IPS-15b (cell line): ENCODE measurements around the gene CXCL3.

Source experiments
- H3K27me3 ChIP-seq: one replicate; pipeline ENCODE4 v1.6.1; 2013; ENCODE audit warnings: low read length; ENCODE audit not compliant: control insufficient read depth, insufficient read depth
- H3K36me3 ChIP-seq: one replicate; pipeline ENCODE4 v1.6.1; 2013; ENCODE audit warnings: low read length; ENCODE audit not compliant: control insufficient read depth, insufficient read depth
- H3K4me1 ChIP-seq: one replicate; pipeline ENCODE4 v1.6.1; 2013; ENCODE audit warnings: mild to moderate bottlenecking, low read length; ENCODE audit not compliant: control insufficient read depth, insufficient read depth
- H3K4me3 ChIP-seq: one replicate; pipeline ENCODE4 v1.5.1; 2013; ENCODE audit warnings: low read depth, low read length
- H3K9ac ChIP-seq: one replicate; pipeline ENCODE4 v1.6.1; 2013; ENCODE audit warnings: low read depth, mild to moderate bottlenecking, low read length
- H3K9me3 ChIP-seq: one replicate; pipeline ENCODE4 v1.6.1; 2013; ENCODE audit warnings: mild to moderate bottlenecking, low read length; ENCODE audit not compliant: control insufficient read depth, insufficient read depth

The CXCL3 gene

DNA sequence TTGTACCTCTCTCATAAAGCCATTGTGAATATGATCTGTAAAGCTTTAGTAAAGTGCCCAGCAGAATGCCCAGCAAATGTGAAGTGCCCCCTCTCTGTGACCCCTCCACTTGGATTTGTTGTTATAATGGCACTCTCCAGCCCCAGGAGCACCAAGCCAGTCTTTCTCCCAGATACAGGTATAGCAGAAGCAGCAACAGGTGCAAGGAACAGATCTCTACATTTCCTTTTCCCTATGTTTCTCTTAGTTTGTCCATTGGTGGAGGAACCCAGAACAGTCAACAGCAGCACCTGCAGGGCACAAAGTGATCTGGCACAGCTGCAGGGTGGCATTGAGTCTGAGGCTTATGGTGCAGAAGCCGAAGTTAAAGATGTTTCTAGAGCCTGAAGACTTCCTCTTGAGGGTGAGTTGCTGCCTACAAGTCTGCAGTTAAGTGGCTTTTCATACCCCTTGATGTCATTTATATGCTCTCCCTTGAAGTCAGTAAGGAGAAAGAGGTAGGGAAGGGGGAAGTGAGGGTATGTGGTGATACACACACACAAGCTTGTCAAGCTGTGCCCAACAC lies 16.1 kb upstream of the CXCL3 start:
- Histone ChIP-seq H3K4me3 (no peak overlapping the region), H3K9me3 (no peaks in the 10 kb centered on the region), H3K27me3 (no peaks in the 10 kb centered on the region), H3K4me1 (no peaks in the 10 kb centered on the region), H3K9ac (no peak overlapping the region), H3K36me3 (no peaks in the 10 kb centered on the region)

DNA sequence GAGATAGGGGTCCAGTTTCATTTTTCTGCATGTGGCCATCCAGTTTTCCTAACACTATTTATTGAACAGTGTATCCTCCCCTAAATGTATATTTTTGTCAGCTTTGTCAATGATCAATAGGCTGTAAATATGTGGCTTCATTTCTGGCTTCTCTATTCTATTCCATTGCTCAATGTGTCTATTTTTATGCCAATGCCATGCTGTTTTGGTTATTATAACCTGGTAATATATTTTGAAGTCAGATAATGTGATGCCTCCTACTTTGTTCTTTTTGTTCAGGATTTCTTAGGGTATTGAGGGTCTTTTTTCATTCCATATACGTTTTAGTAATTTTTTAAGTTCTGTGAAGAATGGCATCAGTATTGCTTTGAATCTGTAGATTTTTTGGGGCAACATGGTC lies 8.7 kb upstream of the CXCL3 start:
- no peaks in the 10 kb centered on the region for H3K27me3 ChIP-seq
- H3K9ac ChIP-seq = no peak overlapping the region
- H3K36me3 ChIP-seq = no peaks in the 10 kb centered on the region
- no peaks in the 10 kb centered on the region for H3K9me3 ChIP-seq
- H3K4me3 ChIP-seq = no peak overlapping the region
- H3K4me1 ChIP-seq = no peaks in the 10 kb centered on the region

DNA sequence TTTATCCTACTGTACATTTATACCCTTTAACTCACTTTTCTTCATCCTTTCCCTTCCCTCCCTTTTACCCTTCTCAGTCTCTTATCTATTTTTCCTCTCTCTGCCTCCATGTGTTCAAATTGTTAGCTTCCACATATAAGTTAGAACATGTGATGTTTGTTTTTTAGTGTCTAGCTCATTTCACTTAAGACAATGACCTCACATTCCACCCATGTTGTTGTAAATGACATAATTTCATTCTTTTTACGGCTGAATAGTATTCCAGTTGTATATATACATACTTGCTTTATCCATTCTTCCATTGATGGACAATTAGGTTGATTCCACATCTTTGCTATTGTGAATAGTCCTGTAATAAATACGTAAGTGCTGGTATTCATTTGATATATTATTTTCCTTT lies 7.3 kb upstream of the CXCL3 start:
- H3K4me3 ChIP-seq = no peak overlapping the region
- no peak overlapping the region for H3K9ac ChIP-seq
- H3K9me3 ChIP-seq = no peaks in the 10 kb centered on the region
- H3K36me3 ChIP-seq = no peaks in the 10 kb centered on the region
- no peaks in the 10 kb centered on the region for H3K27me3 ChIP-seq
- no peaks in the 10 kb centered on the region for H3K4me1 ChIP-seq

DNA sequence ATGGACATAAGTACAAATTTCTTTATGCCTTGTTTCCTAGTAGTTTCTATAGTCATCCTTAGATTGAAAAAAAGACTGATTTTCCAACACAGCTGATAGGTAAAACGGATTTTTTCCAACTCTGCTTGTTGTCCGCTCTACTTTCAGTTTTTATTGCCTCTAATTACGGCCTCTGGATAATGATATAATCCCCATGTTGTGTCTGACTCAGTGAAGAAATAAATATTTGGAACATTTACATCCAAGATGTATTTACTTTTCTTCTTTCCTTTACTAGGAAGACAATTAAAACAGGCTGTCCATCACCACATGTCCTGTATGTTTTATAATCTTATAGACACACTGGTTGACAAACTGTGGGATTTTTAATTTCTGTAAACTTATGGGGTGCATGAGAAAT lies 6.8 kb upstream of the CXCL3 start:
- H3K9ac ChIP-seq = no peak overlapping the region
- no peak overlapping the region for H3K4me3 ChIP-seq
- H3K9me3 ChIP-seq = no peaks in the 10 kb centered on the region
- H3K36me3 ChIP-seq = no peaks in the 10 kb centered on the region
- no peaks in the 10 kb centered on the region for H3K27me3 ChIP-seq
- H3K4me1 ChIP-seq = no peaks in the 10 kb centered on the region

DNA sequence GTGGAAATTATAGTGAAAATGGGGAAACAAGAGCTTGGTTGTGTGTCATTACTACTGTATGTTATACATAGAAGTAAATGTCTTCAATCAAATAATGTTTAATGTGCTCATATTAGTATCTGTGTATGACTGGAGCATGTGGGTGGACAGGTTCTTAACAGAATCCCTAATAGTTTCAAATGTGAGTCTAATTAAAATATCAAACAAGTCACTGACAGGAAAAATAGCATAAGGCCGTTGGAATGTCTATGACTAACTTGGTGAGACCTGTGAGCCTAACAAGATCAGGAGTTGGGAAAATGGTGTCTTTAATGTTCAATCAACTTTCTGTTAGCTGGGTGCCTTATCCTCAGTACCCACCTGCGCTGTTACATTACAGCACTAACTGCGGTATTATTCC lies 6.2 kb upstream of the CXCL3 start:
- Histone ChIP-seq H3K27me3 (peaks cover 4% of the 10 kb centered on the region), H3K36me3 (no peaks in the 10 kb centered on the region), H3K9ac (no peak overlapping the region), H3K9me3 (no peaks in the 10 kb centered on the region), H3K4me1 (no peaks in the 10 kb centered on the region), H3K4me3 (no peak overlapping the region)

DNA sequence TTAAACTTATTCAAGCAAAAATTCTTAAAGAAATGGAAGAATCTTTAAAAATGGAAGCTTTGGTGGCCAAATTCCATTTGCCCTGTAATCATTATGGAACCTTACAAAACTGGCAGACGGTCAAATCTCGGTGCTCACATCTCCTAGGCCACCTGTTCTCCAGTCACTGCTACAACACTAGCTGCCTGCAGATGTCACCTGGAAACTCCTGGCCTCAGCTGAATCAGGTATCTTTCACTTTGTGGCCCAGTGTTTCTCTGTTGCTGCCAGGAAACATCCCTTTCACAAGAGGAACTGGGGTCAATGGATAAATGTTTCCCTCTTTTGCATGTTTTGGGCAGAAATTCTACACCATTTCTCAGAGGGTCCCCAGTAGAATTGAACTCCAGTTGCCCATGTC lies 4.2 kb upstream of the CXCL3 start:
- H3K9me3 ChIP-seq = no peaks in the 10 kb centered on the region
- no peak overlapping the region for H3K9ac ChIP-seq
- no peaks in the 10 kb centered on the region for H3K36me3 ChIP-seq
- no peak overlapping the region for H3K4me3 ChIP-seq
- peaks cover 10% of the 10 kb centered on the region for H3K27me3 ChIP-seq
- H3K4me1 ChIP-seq = no peaks in the 10 kb centered on the region

DNA sequence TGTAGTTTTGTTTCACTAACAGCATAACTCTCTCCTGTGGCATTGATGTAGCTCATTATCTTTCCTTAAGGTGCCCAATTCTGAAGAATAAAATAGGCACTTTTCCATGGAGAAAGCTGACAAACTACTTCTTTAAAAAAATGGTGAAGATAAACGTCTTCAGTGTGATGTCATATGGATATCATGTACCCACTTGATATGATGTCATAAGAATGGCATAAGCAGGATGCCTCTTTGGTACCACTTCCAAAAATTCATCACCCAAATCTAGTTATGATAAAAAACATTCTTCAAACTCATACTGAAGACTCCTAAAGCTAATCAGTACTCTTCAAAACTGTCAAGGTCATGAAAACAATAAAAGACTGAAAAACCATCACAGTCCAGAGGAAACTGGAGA lies 2.9 kb upstream of the CXCL3 start:
- Histone ChIP-seq H3K4me3 (no peak overlapping the region), H3K4me1 (no peaks in the 10 kb centered on the region), H3K9ac (no peak overlapping the region), H3K27me3 (peaks cover 10% of the 10 kb centered on the region), H3K36me3 (no peaks in the 10 kb centered on the region), H3K9me3 (no peaks in the 10 kb centered on the region)

DNA sequence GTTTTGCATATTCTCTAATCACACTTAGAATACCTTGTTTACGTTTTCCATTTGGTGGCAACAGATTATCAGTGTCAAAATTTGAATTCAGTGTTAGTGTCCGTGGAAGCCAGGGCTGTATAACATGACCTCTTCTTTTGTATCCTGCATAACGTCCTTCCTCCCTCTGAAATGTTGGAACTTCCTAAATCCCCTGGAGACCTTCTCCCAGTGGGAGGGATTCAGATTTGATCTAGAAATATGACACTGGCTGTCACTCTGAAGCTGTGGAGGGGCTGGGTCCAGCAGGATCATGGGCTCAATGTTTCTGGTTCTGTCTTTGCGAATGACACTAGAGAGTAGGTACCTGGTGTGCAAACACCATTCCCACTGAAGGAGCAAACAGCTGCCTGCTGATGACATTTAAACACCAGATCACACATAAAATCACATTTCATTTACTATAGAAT lies 850 bp upstream of the CXCL3 start:
- H3K36me3 ChIP-seq = no peaks in the 10 kb centered on the region
- H3K4me3 ChIP-seq = peak overlapping the region; percentile 78
- H3K9me3 ChIP-seq = no peaks in the 10 kb centered on the region
- H3K27me3 ChIP-seq = peaks cover 10% of the 10 kb centered on the region
- H3K9ac ChIP-seq = no peak overlapping the region
- no peaks in the 10 kb centered on the region for H3K4me1 ChIP-seq

DNA sequence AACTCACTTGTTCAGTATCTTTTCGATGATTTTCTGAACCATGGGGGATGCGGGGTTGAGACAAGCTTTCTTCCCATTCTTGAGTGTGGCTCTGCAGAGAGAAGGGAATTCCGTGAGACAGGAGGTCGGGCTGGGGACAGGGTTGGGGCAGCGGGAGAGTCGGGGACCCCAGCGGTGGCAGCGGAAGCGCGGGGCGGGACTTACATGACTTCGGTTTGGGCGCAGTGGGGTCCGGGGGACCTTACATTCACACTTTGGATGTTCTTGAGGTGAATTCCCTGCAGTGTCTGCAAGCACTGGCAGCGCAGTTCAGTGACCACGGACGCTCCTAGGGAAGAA lies 434 bp downstream of the CXCL3 start:
- no peaks in the 10 kb centered on the region for H3K9me3 ChIP-seq
- peak overlapping the region; percentile 78 for H3K4me3 ChIP-seq
- H3K4me1 ChIP-seq = no peaks in the 10 kb centered on the region
- no peaks in the 10 kb centered on the region for H3K36me3 ChIP-seq
- H3K27me3 ChIP-seq = peaks cover 10% of the 10 kb centered on the region
- peak overlapping the region; percentile 26 for H3K9ac ChIP-seq

DNA sequence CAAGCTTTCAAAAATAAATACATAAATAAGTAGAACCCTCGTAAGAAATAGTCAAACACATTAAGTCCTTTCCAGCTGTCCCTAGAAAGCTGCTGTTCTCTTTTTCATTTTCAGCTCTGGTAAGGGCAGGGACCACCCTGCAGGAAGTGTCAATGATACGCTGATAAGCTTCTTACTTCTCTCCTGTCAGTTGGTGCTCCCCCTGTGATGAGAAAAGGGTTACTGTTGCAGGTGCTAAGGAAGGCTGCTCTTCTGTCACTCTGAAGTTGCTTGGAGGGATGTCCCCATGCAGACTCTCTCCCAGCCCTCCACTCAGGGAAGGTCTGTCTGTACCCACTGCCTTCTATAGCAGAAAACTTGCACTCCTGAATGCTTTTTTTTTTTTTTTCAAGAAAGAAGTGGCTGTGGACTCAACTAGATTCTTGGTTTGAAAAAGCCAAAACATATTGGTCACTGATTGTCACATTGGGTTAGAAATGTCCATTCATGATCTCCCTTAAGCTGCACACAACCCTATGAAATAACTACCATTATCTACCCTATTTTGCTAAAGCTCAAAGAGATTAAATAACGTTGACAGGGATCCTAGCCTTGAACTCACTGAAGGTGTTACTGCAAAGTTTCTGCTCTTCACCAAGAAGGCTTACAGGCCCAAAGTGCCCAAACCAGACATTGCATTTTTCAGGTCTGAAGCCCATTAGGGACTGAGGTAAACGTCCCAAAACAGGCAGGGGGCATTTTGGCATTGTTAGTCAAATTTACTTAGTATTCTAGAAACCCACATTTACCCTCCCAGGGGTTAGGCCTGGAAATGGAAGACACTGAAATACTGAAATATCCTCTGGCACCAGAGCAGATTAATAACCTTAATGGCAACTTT lies 1.2 kb downstream of the CXCL3 start:
- H3K4me3 ChIP-seq = peak overlapping the region; percentile 78
- peaks cover 10% of the 10 kb centered on the region for H3K27me3 ChIP-seq
- H3K36me3 ChIP-seq = no peaks in the 10 kb centered on the region
- no peak overlapping the region for H3K9ac ChIP-seq
- H3K9me3 ChIP-seq = no peaks in the 10 kb centered on the region
- H3K4me1 ChIP-seq = no peaks in the 10 kb centered on the region

DNA sequence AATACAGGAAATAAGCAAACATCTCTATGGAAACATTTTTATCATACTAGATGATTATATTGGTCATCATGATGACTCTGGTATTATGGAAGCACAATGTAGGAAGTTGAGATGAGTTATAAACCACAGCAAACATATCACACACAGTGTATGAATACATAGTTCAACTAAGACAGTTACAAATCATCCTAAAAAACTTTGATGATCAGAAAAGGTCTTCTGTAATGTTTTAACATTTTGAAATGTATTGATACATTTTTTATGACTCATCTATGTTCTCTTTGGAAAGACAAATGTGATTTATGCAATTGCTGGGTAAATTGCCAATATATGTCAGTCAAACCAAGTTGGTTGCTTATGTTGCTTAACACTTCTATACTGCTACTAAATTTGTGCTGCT lies 4.8 kb downstream of the CXCL3 start:
- no peaks in the 10 kb centered on the region for H3K27me3 ChIP-seq
- H3K36me3 ChIP-seq = no peaks in the 10 kb centered on the region
- H3K4me3 ChIP-seq = no peak overlapping the region
- no peaks in the 10 kb centered on the region for H3K4me1 ChIP-seq
- H3K9me3 ChIP-seq = no peaks in the 10 kb centered on the region
- no peak overlapping the region for H3K9ac ChIP-seq

DNA sequence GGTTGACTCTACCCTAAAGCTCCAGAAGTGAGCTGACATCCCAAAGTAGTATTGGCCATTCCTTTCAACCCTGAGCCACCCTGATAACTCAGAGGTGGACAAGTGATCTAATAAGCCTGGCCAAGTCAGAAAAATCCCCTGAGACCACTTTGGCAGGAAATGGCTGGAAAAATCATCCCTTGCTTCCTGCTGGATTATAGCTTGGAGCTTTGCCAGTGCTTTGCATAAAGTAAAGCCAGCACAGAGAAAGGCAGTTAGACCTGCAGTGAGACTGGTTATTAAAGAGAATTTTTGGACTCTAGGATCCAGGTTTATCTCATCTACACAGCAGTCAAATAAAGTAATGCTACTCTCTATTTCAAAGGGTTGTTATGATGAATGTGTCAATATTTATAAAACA lies 6.4 kb downstream of the CXCL3 start:
- Histone ChIP-seq H3K9ac (no peak overlapping the region), H3K36me3 (no peaks in the 10 kb centered on the region), H3K9me3 (no peaks in the 10 kb centered on the region), H3K4me3 (no peak overlapping the region), H3K4me1 (no peaks in the 10 kb centered on the region), H3K27me3 (no peaks in the 10 kb centered on the region)
